GM12878 (cell line): ENCODE data around the gene PCDHGA5. TPM values are rescaled to one million over a fixed set of nuclear protein-coding genes. Genes with fewer than 3 reads are reported as not detected.
"Not testable (repeated sequence)": the region's sequence is repeated elsewhere in the genome, so short reads cannot be mapped to it uniquely, and the experiment has no call there.

ENCODE experiments used
- ATAC-seq: fragments of 200-7000 bp; cut with Tn5 transposase; 3 replicates; pipeline ENCODE4 v1.9.1; 2020; ENCODE audit warnings: mild to moderate bottlenecking, moderate library complexity
- BruUV-seq: library from RNA; stranded (reverse); fragments of 400-500 nt; replicated peaks from 2 replicates; lab custom pipeline; 2021; lab: Mats Ljungman, UMichigan
- CTCF ChIA-PET: fragments of 300-600 bp; sonication (Branson Sonifier 250); formaldehyde crosslinking; extraction: SDS; loops from one replicate; lab custom pipeline; 2021; ENCODE audit warnings: inconsistent platforms; lab: Yijun Ruan, JAX
- POLR2A ChIA-PET: fragments of 350-600 bp; formaldehyde crosslinking; extraction: SDS; loops from one replicate; lab custom pipeline; 2021; ENCODE audit warnings: inconsistent platforms; lab: Charles Lee
- RAD21 ChIA-PET: fragments of 300-600 bp; sonication (Branson Sonifier 250); formaldehyde crosslinking; loops from one replicate; lab custom pipeline; 2023; ENCODE audit warnings: antibody characterized with exemption; ENCODE audit not compliant: unreplicated experiment; lab: Charles Lee
- SMC1A ChIA-PET: fragments of 300-600 bp; sonication (Branson Sonifier 250); formaldehyde crosslinking; loops from one replicate; lab custom pipeline; 2023; ENCODE audit not compliant: unreplicated experiment, uncharacterized antibody; lab: Charles Lee
- DNase-seq: peaks from one replicate; pipeline ENCODE4 v3.0.0-alpha.2; 2011; ENCODE audit warnings: low read depth, low spot score
- FAIRE-seq: peaks from 3 replicates; lab custom pipeline; 2011; peaks lifted over from hg19 to GRCh38; lab: Jason Lieb, UNC
- H2AFZ ChIP-seq: 2 replicates; pipeline ENCODE4 v1.6.0; 2011; ENCODE audit warnings: low read depth, low read length, control low read depth; ENCODE audit not compliant: control insufficient read depth
- H3K27ac ChIP-seq: 2 replicates; pipeline ENCODE4 v1.5.1; 2011; ENCODE audit warnings: control low read depth; ENCODE audit not compliant: control insufficient read depth, insufficient read depth
- H3K27me3 ChIP-seq, 2 experiments: replicated peaks in 1 of 2; 2 replicates each; pipeline versions ENCODE4 v1.6.0 to v1.6.1; 2011; ENCODE audit warnings: low read length in 1 of 2; ENCODE audit not compliant: control insufficient read depth in 2 of 2, insufficient read depth in 2 of 2
- H3K36me3 ChIP-seq, 2 experiments: 2 replicates each; pipeline ENCODE4 v1.5.1; 2011; ENCODE audit warnings: low read length in 1 of 2; ENCODE audit not compliant: control insufficient read depth in 2 of 2, insufficient read depth in 2 of 2
- H3K4me1 ChIP-seq: 2 replicates; pipeline ENCODE4 v1.6.1; 2011; ENCODE audit warnings: mild to moderate bottlenecking, low read length, moderate library complexity, mixed read lengths; ENCODE audit not compliant: control insufficient read depth, insufficient read depth
- H3K4me2 ChIP-seq: 2 replicates; pipeline ENCODE4 v1.6.0; 2011; ENCODE audit warnings: control low read depth; ENCODE audit not compliant: control insufficient read depth, insufficient read depth
- H3K4me3 ChIP-seq: fragments of 200-600 bp; sonication (generic); 2 replicates; pipeline ENCODE4 v1.5.1; 2016
- H3K79me2 ChIP-seq: 2 replicates; pipeline ENCODE4 v1.6.0; 2011; ENCODE audit warnings: low read length; ENCODE audit not compliant: control insufficient read depth, insufficient read depth
- H3K9ac ChIP-seq: 2 replicates; pipeline ENCODE4 v1.8.0; 2011; ENCODE audit warnings: low read length, control low read depth, mixed read lengths; ENCODE audit not compliant: control insufficient read depth, insufficient read depth
- H3K9me3 ChIP-seq: replicated peaks from 3 replicates; pipeline ENCODE4 v1.5.1; 2011; ENCODE audit warnings: mild to moderate bottlenecking, low read length; ENCODE audit not compliant: control insufficient read depth, insufficient read depth
- H4K20me1 ChIP-seq: 2 replicates; pipeline ENCODE4 v1.6.0; 2011; ENCODE audit not compliant: control insufficient read depth, insufficient read depth
- CBX5 ChIP-seq: sonication (generic); IDR thresholded peaks from 2 replicates; pipeline ENCODE4 v1.6.1; 2016; ENCODE audit warnings: low read depth, moderate library complexity, mild to moderate bottlenecking, inconsistent platforms
- EP300 ChIP-seq, 2 experiments: fragments of 150-350 bp in 1 of 2; IDR thresholded peaks; 2 replicates each; pipeline ENCODE4 v1.6.1; 2011 to 2012; ENCODE audit warnings: low read depth in 2 of 2, low read length in 2 of 2, borderline replicate concordance in 1 of 2, improper control_type of control experiment in 1 of 2, inconsistent platforms in 1 of 2; ENCODE audit not compliant: control insufficient read depth in 1 of 2
- WGBS: methylation state at CpG from one replicate; pipeline ENCODE4 v1.1.6; 2016; ENCODE audit warnings: low lambda C conversion rate; ENCODE audit not compliant: insufficient replicate concordance, insufficient coverage; ENCODE audit errors: missing lambda C conversion rate; 5-methylcytosine and 5-hydroxymethylcytosine counted together
- in situ Hi-C: fragments of 300-500 bp; cut with MboI; formaldehyde crosslinking; loops from 9 replicates; pipeline ENCODE4 v1.14.3; 2018; ENCODE audit warnings: mixed read lengths
- intact Hi-C: fragments of 100-400 bp; cut with micrococcal nuclease; formaldehyde crosslinking; loops from one replicate; pipeline ENCODE4 v1.14.2; 2022; ENCODE audit not compliant: unreplicated experiment
- polyA plus RNA-seq, 11 experiments: library from polyadenylated mRNA; depleted of rRNA in 4 of 11; unstranded in 6 of 11; stranded (reverse) in 5 of 11; fragments of >200 nt; fragmentation: Nextera tagmentation in 4 of 11; fragmentation: Illumina TruSeq in 1 of 11; extraction: Ambion mirVana in 4 of 11; extraction: Trizol in 1 of 11; gene quantifications; 1 replicate in 1 of 11; 2 replicates in 10 of 11; pipeline versions ENCODE4 v1.2.1 to v1.2.3, GENCODE V29; 2011 to 2016; ENCODE audit warnings: inconsistent platforms in 2 of 11, missing spikeins in 2 of 11, low read depth in 1 of 11
- total RNA-seq, 4 experiments: library from RNA; depleted of rRNA in 3 of 4; stranded (reverse); fragments of >200 nt in 3 of 4; fragmentation: Illumina TruSeq in 1 of 4; extraction: Trizol in 1 of 4; gene quantifications; 2 replicates each; pipeline versions ENCODE4 v1.2.1 to v1.2.3, GENCODE V29; 2013 to 2021

The PCDHGA5 gene
- total and polyA plus RNA-seq, 10 of the 15 experiments (the other 5 are each of a cell fraction or from before 2014, with no cell fraction given), result 0.10 to 0.23 (median 0.16) TPM; not detected in 4

DNA sequence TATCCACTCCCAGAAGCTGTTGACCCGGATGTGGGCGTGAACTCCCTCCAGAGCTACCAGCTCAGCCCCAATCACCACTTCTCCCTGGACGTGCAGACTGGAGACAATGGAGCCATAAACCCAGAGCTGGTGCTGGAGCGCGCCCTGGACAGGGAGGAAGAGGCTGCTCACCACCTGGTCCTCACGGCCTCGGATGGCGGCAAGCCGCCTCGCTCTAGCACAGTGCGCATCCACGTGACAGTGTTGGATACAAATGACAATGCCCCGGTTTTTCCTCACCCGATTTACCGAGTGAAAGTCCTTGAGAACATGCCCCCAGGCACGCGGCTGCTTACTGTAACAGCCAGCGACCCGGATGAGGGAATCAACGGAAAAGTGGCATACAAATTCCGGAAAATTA lies 29.3 kb downstream of the PCDHGA5 start:
- DNase-seq (no peak), FAIRE-seq (no peak)
- Histone ChIP-seq H3K9ac (no peak overlapping the region), H3K4me2 (no peak overlapping the region), H3K9me3 (peaks cover 4% of the 10 kb centered on the region; the same call in 2 of the 3 replicates)
- 87% methylated on average over 21 of the region's 21 CpGs for WGBS
- SMC1A ChIA-PET, result no interaction called here
- BruUV-seq, result no TSS peak
- TF ChIP-seq CBX5 (no peak), EP300 (IDR thresholded peaks at IDR 0.05; ENCODE audit: borderline replicate concordance in 1 of 2, control insufficient read depth in 1 of 2, low read depth in 2 of 2, low read length in 2 of 2) (no peak)
- TF ChIP-seq, all 136 proteins: peak for 0
- POLR2A ChIA-PET, result no interaction called here
- H3K27ac ChIP-seq, result no peak overlapping the region
- in situ Hi-C loops (no loop called here), intact Hi-C loops (no loop called here)
- H3K79me2 ChIP-seq, result no peaks in the 10 kb centered on the region
- no peaks in the 10 kb centered on the region for H3K36me3 ChIP-seq
- CTCF ChIA-PET, result interaction anchor here (1.3 to 1.4 kb wide), 2 partner anchors 20 to 170 kb away, joined by 3 read pairs; no protein-coding TSS in a partner anchor
- ATAC-seq, result no peak
- H3K27me3 ChIP-seq, result no peaks in the 10 kb centered on the region
- RAD21 ChIA-PET, result no interaction called here
- H4K20me1 ChIP-seq, result no peaks in the 10 kb centered on the region
- H3K4me1 ChIP-seq, result no peaks in the 10 kb centered on the region
- H2AFZ ChIP-seq, result no peak overlapping the region
- no peak overlapping the region for H3K4me3 ChIP-seq

DNA sequence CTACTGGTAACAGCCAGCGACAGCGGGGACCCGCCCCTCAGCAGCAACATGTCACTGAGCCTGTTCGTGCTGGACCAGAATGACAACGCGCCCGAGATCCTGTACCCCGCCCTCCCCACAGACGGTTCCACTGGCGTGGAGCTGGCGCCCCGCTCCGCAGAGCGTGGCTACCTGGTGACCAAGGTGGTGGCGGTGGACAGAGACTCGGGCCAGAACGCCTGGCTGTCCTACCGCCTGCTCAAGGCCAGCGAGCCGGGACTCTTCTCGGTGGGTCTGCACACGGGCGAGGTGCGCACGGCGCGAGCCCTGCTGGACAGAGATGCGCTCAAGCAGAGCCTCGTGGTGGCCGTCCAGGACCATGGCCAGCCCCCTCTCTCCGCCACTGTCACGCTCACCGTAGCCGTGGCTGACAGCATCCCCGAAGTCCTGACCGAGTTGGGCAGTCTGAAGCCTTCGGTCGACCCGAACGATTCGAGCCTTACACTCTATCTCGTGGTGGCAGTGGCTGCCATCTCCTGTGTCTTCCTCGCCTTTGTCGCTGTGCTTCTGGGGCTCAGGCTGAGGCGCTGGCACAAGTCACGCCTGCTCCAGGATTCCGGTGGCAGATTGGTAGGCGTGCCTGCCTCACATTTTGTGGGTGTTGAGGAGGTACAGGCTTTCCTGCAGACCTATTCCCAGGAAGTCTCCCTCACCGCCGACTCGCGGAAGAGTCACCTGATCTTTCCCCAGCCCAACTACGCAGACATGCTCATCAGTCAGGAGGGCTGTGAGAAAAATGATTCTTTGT lies 30.6 kb downstream of the PCDHGA5 start:
- H3K4me3 ChIP-seq, H4K20me1 ChIP-seq, intact Hi-C loops, H2AFZ ChIP-seq, FAIRE-seq, H3K9me3 ChIP-seq, H3K4me1 ChIP-seq, H3K27me3 ChIP-seq, H3K79me2 ChIP-seq, H3K4me2 ChIP-seq, POLR2A ChIA-PET, DNase-seq, SMC1A ChIA-PET, H3K9ac ChIP-seq, H3K36me3 ChIP-seq, RAD21 ChIA-PET, in situ Hi-C loops, BruUV-seq, H3K27ac ChIP-seq, ATAC-seq: not testable (repeated sequence)
- WGBS, result 96% methylated on average over 34 of the region's 53 CpGs
- CTCF ChIA-PET, result interaction anchor here (0.6 to 1.6 kb wide), 6 partner anchors 12 to 169 kb away, joined by 3 to 6 read pairs (median 4); partner anchors contain the start of genes PCDHGA10 and PCDHGA12
